HG02610 (cell line): Measurements from ENCODE around the gene KLHL2.
A peak's percentile ranks its signal among the peaks of the same experiment; 100 is the strongest.
"Not testable (repeated sequence)": the region's sequence is repeated elsewhere in the genome, so short reads cannot be mapped to it uniquely, and the experiment has no call there.

Experiments used
- ATAC-seq: cut with Tn5 transposase; IDR thresholded peaks from one replicate; pipeline ENCODE4 v1.9.1; 2021; ENCODE audit warnings: mild to moderate bottlenecking, moderate library complexity; ENCODE audit not compliant: unreplicated experiment

Gene KLHL2

GRCh38 chr4:165326831-165327210 is 119.5 kb downstream of the KLHL2 start:
- no peak for ATAC-seq

GRCh38 chr4:165327211-165328100 is 120.1 kb downstream of the KLHL2 start, which contains the start of gene MSMO1:
TSS of gene MSMO1 (plus strand) at chr4:165327669. CDS start at chr4:165333371, 5,702 bp downstream.
- ATAC-seq, result peak; percentile 98

GRCh38 chr4:165328101-165328425 is 120.7 kb downstream of the KLHL2 start:
- no peak for ATAC-seq

- no peak for ATAC-seq
Measured at GRCh38 chr4:165328708-165329107, 121.3 kb downstream of the KLHL2 start.

- ATAC-seq, result no peak
Measured at GRCh38 chr4:165330071-165330470, 122.7 kb downstream of the KLHL2 start.

- no peak for ATAC-seq
Measured at GRCh38 chr4:165330666-165331065, 123.3 kb downstream of the KLHL2 start.

GRCh38 chr4:165331359-165331758 is 124.0 kb downstream of the KLHL2 start:
- no peak for ATAC-seq

GRCh38 chr4:165331823-165332222 is 124.5 kb downstream of the KLHL2 start:
- no peak for ATAC-seq

GRCh38 chr4:165332502-165332901 is 125.1 kb downstream of the KLHL2 start:
- no peak for ATAC-seq

- no peak for ATAC-seq
Measured at GRCh38 chr4:165335163-165335703, 127.9 kb downstream of the KLHL2 start.

- ATAC-seq, result no peak
Measured at GRCh38 chr4:165336743-165337142, 129.4 kb downstream of the KLHL2 start.

- not testable (repeated sequence) for ATAC-seq
Measured at GRCh38 chr4:165342340-165342739, 135.0 kb downstream of the KLHL2 start.

- no peak for ATAC-seq
Measured at GRCh38 chr4:165343353-165344191, 136.2 kb downstream of the KLHL2 start.

- no peak for ATAC-seq
Measured at GRCh38 chr4:165345666-165346417, 138.5 kb downstream of the KLHL2 start.

- no peak for ATAC-seq
Measured at GRCh38 chr4:165347647-165348569, 140.5 kb downstream of the KLHL2 start.

GRCh38 chr4:165351359-165352130 is 144.2 kb downstream of the KLHL2 start:
- ATAC-seq, result no peak

GRCh38 chr4:165355900-165356300 is 148.5 kb downstream of the KLHL2 start:
- no peak for ATAC-seq

GRCh38 chr4:165359506-165359905 is 152.1 kb downstream of the KLHL2 start:
- ATAC-seq, result no peak
